Endothelial cell (in vitro differentiated cells): Measurements from ENCODE around the gene ARHGEF12. TPM values are rescaled to one million over a fixed set of nuclear protein-coding genes. Genes with fewer than 3 reads are reported as not detected.

ENCODE experiments used
- DNase-seq: peaks from one replicate; pipeline ENCODE4 v3.0.0; 2021; ENCODE audit warnings: low spot score
- H3K27ac Mint-ChIP-seq: one replicate; pipeline ENCODE4 v1.8.0; 2021; ENCODE audit warnings: mixed read lengths, inconsistent platforms; ENCODE audit not compliant: unreplicated experiment
- H3K27me3 Mint-ChIP-seq: one replicate; pipeline ENCODE4 v1.8.0; 2021; ENCODE audit warnings: mild to moderate bottlenecking, moderate library complexity, mixed read lengths, inconsistent platforms; ENCODE audit not compliant: unreplicated experiment
- H3K36me3 Mint-ChIP-seq: one replicate; pipeline ENCODE4 v1.8.0; 2021; ENCODE audit warnings: mild to moderate bottlenecking, low read depth, mixed read lengths, inconsistent platforms; ENCODE audit not compliant: unreplicated experiment
- H3K4me1 Mint-ChIP-seq: one replicate; pipeline ENCODE4 v1.8.0; 2021; ENCODE audit warnings: mild to moderate bottlenecking, mixed read lengths, inconsistent platforms; ENCODE audit not compliant: unreplicated experiment
- H3K4me3 Mint-ChIP-seq: one replicate; pipeline ENCODE4 v1.8.0; 2021; ENCODE audit warnings: mild to moderate bottlenecking, mixed read lengths, inconsistent platforms; ENCODE audit not compliant: unreplicated experiment
- H3K9me3 Mint-ChIP-seq: one replicate; pipeline ENCODE4 v1.8.0; 2021; ENCODE audit warnings: mixed read lengths, inconsistent platforms; ENCODE audit not compliant: unreplicated experiment
- CTCF ChIP-seq: fragments of 200-600 bp; sonication (generic); IDR thresholded peaks from one replicate; pipeline ENCODE4 v1.5.0; 2021; ENCODE audit warnings: antibody characterized with exemption; ENCODE audit not compliant: unreplicated experiment
- total RNA-seq: library from RNA; stranded (reverse); fragmentation: NEBNext Ultra II Directional; extraction: Animal tissue kit (Norgen Biotek cat#: 25700); gene quantifications from one replicate; pipeline ENCODE4 v1.2.1, GENCODE V29; 2021; ENCODE audit not compliant: unreplicated experiment

The ARHGEF12 gene
- total RNA-seq, 1 donor from 2014 or later, result 128 TPM

GRCh38 chr11:120307476-120307875 is 28.7 kb upstream of the ARHGEF12 start:
- Mint-ChIP-seq H3K4me1 (peaks cover 12% of the 10 kb centered on the region), H3K36me3 (peaks cover 2% of the 10 kb centered on the region), H3K27me3 (peaks cover 2% of the 10 kb centered on the region), H3K4me3 (no peak overlapping the region), H3K9me3 (no peaks in the 10 kb centered on the region), H3K27ac (no peak overlapping the region)
- TF ChIP-seq CTCF, result no peak
- no peak for DNase-seq

- Mint-ChIP-seq H3K36me3 (peaks cover 5% of the 10 kb centered on the region), H3K27ac (no peak overlapping the region), H3K27me3 (peaks cover 2% of the 10 kb centered on the region), H3K4me3 (no peak overlapping the region), H3K9me3 (no peaks in the 10 kb centered on the region), H3K4me1 (peaks cover 6% of the 10 kb centered on the region)
- TF ChIP-seq CTCF, result no peak
- no peak for DNase-seq
Observed at GRCh38 chr11:120308081-120308480, 28.1 kb upstream of the ARHGEF12 start.

GRCh38 chr11:120310870-120311269 is 25.3 kb upstream of the ARHGEF12 start:
- TF ChIP-seq CTCF, result no peak
- Mint-ChIP-seq H3K27ac (no peak overlapping the region), H3K27me3 (no peaks in the 10 kb centered on the region), H3K36me3 (peaks cover 5% of the 10 kb centered on the region), H3K4me3 (no peak overlapping the region), H3K4me1 (peaks cover 6% of the 10 kb centered on the region), H3K9me3 (no peaks in the 10 kb centered on the region)
- DNase-seq, result no peak

GRCh38 chr11:120314861-120315260 is 21.4 kb upstream of the ARHGEF12 start:
- Mint-ChIP-seq H3K4me3 (no peak overlapping the region), H3K36me3 (peaks cover 5% of the 10 kb centered on the region), H3K27ac (no peak overlapping the region), H3K4me1 (peaks cover 10% of the 10 kb centered on the region), H3K9me3 (no peaks in the 10 kb centered on the region), H3K27me3 (no peaks in the 10 kb centered on the region)
- DNase-seq, result no peak
- TF ChIP-seq CTCF, result no peak

- DNase-seq, result no peak
- Mint-ChIP-seq H3K27me3 (no peaks in the 10 kb centered on the region), H3K4me3 (no peak overlapping the region), H3K9me3 (no peaks in the 10 kb centered on the region), H3K27ac (no peak overlapping the region), H3K36me3 (peaks cover 5% of the 10 kb centered on the region), H3K4me1 (peaks cover 10% of the 10 kb centered on the region)
- TF ChIP-seq CTCF, result no peak
Observed at GRCh38 chr11:120316880-120317688, 19.1 kb upstream of the ARHGEF12 start.
